NB4 (cell line): ENCODE measurements around the gene TTC27.

Experiments
- DNase-seq: peaks from one replicate; pipeline ENCODE4 v3.0.0; 2010; ENCODE audit warnings: low read depth
- H3K4me3 ChIP-seq: one replicate; pipeline ENCODE4 v1.5.1; 2011; ENCODE audit warnings: mild to moderate bottlenecking, low read depth, low read length, moderate library complexity
- MYC ChIP-seq: IDR thresholded peaks from 2 replicates; pipeline ENCODE4 v1.6.1; 2011; ENCODE audit warnings: low read depth, low read length
- POLR2A ChIP-seq: IDR thresholded peaks from 2 replicates; pipeline ENCODE4 v1.6.1; 2011; ENCODE audit warnings: mild to moderate bottlenecking; ENCODE audit not compliant: insufficient read length; ENCODE audit errors: extremely low read depth
- TF ChIP-seq, protein P1 (sequence below): IDR thresholded peaks from 2 replicates; pipeline ENCODE4 v1.6.1; 2011; ENCODE audit warnings: low read depth, low read length
- TF ChIP-seq, protein P2 (sequence below): IDR thresholded peaks from one replicate; pipeline ENCODE4 v1.5.1; 2012; ENCODE audit warnings: low read depth, low read length

TTC27 gene

DNA sequence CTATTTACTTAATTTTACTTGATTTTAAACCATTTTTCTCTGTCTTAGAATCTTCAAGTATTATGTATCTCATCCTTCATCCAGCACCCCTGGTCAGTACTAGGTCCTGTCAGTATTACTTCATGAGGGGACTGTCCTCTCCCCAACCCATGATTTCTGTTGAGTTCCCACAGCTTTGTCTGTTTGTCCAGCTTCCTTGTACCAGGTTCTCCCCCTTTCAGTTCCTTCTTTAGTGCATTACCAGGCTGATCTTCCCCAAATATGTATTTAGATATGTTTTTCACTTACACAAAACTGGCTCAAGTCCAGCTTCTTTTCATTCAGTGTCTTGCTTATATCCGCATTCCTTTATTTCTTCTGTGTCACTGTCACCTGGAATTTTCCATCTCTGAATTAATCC, 13.8 kb upstream of the TTC27 start:
- TF ChIP-seq, protein P1, sequence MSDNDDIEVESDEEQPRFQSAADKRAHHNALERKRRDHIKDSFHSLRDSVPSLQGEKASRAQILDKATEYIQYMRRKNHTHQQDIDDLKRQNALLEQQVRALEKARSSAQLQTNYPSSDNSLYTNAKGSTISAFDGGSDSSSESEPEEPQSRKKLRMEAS, result no peak
- TF ChIP-seq POLR2A (no peak), MYC (no peak)
- TF ChIP-seq, protein P2, sequence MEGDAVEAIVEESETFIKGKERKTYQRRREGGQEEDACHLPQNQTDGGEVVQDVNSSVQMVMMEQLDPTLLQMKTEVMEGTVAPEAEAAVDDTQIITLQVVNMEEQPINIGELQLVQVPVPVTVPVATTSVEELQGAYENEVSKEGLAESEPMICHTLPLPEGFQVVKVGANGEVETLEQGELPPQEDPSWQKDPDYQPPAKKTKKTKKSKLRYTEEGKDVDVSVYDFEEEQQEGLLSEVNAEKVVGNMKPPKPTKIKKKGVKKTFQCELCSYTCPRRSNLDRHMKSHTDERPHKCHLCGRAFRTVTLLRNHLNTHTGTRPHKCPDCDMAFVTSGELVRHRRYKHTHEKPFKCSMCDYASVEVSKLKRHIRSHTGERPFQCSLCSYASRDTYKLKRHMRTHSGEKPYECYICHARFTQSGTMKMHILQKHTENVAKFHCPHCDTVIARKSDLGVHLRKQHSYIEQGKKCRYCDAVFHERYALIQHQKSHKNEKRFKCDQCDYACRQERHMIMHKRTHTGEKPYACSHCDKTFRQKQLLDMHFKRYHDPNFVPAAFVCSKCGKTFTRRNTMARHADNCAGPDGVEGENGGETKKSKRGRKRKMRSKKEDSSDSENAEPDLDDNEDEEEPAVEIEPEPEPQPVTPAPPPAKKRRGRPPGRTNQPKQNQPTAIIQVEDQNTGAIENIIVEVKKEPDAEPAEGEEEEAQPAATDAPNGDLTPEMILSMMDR, result no peak
- H3K4me3 ChIP-seq, result no peak overlapping the region
- no peak for DNase-seq

DNA sequence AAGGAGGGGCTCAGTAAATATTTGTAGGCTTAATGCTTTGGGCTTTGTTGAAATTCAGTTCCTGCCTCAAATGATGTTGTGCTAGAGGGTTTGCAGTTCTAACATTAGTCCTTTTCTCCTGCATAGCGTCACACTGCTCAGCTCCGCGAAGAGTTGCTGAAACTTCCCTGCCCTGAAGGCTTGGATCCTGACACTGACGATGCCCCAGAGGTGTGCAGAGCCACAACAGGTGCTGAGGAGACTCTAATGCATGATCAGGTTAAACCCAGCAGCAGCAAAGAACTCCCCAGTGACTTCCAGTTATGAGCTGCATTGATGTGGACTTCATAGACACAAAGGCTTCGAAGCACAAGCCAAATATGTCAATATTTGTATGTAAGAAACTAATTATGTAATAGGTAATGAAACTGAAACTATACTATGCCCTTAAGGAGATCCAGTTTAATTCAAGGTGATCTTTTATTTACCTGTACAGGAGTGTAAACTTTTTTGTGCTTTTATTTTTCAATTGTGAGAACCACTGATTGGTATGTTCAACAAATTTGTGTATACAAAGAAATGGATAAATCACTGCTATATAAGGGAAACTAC, 10.2 kb upstream of the TTC27 start:
- DNase-seq, result no peak
- TF ChIP-seq, protein P2, result no peak
- TF ChIP-seq, protein P1, result no peak
- no peak for TF ChIP-seq POLR2A
- TF ChIP-seq MYC, result no peak
- H3K4me3 ChIP-seq, result no peak overlapping the region

DNA sequence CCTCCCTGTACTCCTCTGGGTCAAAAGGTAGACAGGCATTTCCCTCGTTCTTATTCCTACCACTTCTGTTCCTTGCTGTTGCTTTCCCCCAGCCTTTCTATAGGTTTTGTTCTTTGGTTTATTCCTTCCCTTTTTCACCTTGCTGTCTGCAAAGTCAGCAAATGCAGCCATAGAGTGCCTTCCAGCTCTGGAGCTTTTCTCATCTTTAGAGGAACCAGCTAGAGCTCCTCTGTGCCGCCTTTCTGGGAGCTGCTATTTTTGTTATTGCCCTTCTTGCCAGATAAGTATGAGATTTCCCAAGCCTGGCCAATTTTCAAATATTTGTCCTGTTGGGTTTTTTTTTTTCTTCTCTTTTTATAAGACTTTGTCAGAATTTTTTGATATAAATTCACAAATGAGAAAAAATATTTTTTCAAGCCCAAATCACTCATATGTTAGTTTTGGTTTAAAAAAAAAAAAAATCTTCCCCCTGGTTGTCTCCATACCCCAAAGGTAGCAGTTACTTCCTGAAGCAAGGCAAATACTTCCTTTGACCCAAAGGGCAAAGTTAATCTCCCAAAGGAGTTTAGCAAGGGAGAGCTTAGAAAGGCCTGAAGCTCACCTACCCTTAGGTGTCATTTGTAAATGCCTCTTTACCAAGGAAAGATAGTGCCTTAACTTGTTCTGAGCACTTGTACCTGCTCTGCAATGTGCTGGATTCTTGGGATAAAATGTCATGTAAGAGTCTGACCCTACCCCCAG, 5.1 kb upstream of the TTC27 start:
- no peak overlapping the region for H3K4me3 ChIP-seq
- TF ChIP-seq MYC, result no peak
- TF ChIP-seq, protein P1, result no peak
- TF ChIP-seq, protein P2, result no peak
- TF ChIP-seq POLR2A, result no peak
- no peak for DNase-seq

DNA sequence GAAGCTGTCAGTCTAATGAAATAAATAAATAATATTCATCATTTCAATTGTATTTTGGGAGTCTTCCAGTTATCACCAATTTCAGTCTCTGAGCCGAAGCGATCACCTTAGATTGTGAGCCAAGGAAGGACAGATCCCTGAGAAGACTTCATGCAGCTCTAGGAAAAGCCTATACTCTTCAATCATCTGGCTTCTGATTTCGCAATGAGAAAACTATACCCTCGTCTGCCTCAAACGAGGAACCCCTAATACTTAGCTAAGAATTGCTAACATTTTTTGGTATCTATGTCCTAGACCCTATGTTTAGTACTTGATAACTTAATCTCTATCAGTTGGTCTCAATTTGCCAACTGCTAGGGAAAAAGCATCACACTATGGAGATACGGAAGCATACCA, 4.5 kb upstream of the TTC27 start:
- TF ChIP-seq, protein P1, result no peak
- TF ChIP-seq, protein P2, result no peak
- no peak for TF ChIP-seq MYC
- no peak for TF ChIP-seq POLR2A
- peak; percentile 28 for DNase-seq
- H3K4me3 ChIP-seq, result no peak overlapping the region

DNA sequence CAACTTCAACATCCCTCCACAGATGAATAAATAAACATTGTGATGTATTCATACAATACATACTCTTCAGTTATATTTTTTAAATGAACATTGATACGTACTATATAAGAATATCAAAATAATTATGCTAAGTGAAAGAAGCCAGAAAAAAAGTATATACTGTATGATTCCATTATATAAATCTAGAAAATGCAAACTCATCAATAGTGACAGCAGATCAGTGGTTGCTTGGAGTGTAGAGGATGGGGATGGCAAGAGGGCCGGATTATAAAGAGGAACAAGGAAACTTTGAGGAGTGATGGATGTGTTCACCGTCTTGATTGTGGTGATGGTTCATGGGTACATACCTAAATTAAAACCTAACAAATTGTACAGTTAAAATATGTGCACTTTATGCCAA, 3.0 kb upstream of the TTC27 start:
- DNase-seq, result no peak
- H3K4me3 ChIP-seq, result no peak overlapping the region
- TF ChIP-seq, protein P2, result no peak
- TF ChIP-seq, protein P1, result no peak
- no peak for TF ChIP-seq POLR2A
- TF ChIP-seq MYC, result no peak
